Testis (tissue), 2 donors: ENCODE measurements around the gene IFFO2.

Experiments
- POLR2A ChIP-seq: fragments of 450-650 bp; IDR thresholded peaks from one replicate; pipeline ENCODE4 v1.6.1; 2017; ENCODE audit warnings: antibody characterized with exemption, mild to moderate bottlenecking, moderate library complexity
- TF ChIP-seq, protein P1 (sequence below), 3 experiments: fragments of 450-650 bp in 2 of 3; fragments of 200-600 bp in 1 of 3; sonication (generic) in 1 of 3; IDR thresholded peaks; one replicate each; pipeline ENCODE4 v1.5.1; 2016 to 2019; ENCODE audit warnings: antibody characterized with exemption in 3 of 3, mild to moderate bottlenecking in 2 of 3, moderate library complexity in 1 of 3

- no peak for TF ChIP-seq POLR2A
- TF ChIP-seq, protein P1, sequence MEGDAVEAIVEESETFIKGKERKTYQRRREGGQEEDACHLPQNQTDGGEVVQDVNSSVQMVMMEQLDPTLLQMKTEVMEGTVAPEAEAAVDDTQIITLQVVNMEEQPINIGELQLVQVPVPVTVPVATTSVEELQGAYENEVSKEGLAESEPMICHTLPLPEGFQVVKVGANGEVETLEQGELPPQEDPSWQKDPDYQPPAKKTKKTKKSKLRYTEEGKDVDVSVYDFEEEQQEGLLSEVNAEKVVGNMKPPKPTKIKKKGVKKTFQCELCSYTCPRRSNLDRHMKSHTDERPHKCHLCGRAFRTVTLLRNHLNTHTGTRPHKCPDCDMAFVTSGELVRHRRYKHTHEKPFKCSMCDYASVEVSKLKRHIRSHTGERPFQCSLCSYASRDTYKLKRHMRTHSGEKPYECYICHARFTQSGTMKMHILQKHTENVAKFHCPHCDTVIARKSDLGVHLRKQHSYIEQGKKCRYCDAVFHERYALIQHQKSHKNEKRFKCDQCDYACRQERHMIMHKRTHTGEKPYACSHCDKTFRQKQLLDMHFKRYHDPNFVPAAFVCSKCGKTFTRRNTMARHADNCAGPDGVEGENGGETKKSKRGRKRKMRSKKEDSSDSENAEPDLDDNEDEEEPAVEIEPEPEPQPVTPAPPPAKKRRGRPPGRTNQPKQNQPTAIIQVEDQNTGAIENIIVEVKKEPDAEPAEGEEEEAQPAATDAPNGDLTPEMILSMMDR (IDR thresholded peaks at IDR 0.05), result no peak
These were observed 102.0 kb downstream of the IFFO2 start for GRCh38 chr1:18854331-18855025.
